K562 (cell line): ENCODE results near the gene TMEM121. TPM values are rescaled to one million over a fixed set of nuclear protein-coding genes. Genes with fewer than 3 reads are reported as not detected.

Source experiments
- ATAC-seq: fragments of 200-7000 bp; cut with Tn5 transposase; 3 replicates; pipeline ENCODE4 v1.9.1; 2020; ENCODE audit warnings: moderate library complexity
- BruUV-seq: library from RNA; stranded (reverse); fragments of 400-500 nt; replicated peaks from 2 replicates; lab custom pipeline; 2021; lab: Mats Ljungman, UMichigan
- CTCF ChIA-PET: fragments of 300-600 bp; formaldehyde crosslinking; extraction: SDS; loops from one replicate; lab custom pipeline; 2021; ENCODE audit warnings: low intra/inter-chr PET ratio; lab: Yijun Ruan, JAX
- POLR2A ChIA-PET: fragments of 300-600, 350-650 bp; sonication (Branson Sonifier 250); formaldehyde crosslinking; extraction: SDS; loops from one replicate; lab custom pipeline; 2021; ENCODE audit warnings: antibody characterized with exemption, inconsistent platforms; lab: Yijun Ruan, JAX
- DNase-seq, 4 experiments: peaks; one replicate each; pipeline versions ENCODE4 v3.0.0 to v3.0.0-alpha.2; 2011 to 2018; ENCODE audit warnings: low spot score in 3 of 4, mixed read lengths in 3 of 4; ENCODE audit errors: extremely low read depth in 1 of 4
- FAIRE-seq: peaks from 2 replicates; lab custom pipeline; 2011; peaks lifted over from hg19 to GRCh38; lab: Jason Lieb, UNC
- H2AFZ ChIP-seq: 2 replicates; pipeline ENCODE4 v1.6.0; 2011; ENCODE audit warnings: low read depth, low read length, control low read depth, inconsistent platforms
- H3K27ac ChIP-seq: fragments of 200-600 bp; 3 replicates; pipeline ENCODE4 v1.8.0; 2011; ENCODE audit warnings: low read depth, mild to moderate bottlenecking, control low read depth, inconsistent platforms, low read length, moderate library complexity, mixed read lengths; ENCODE audit errors: extremely low read depth
- H3K27me3 ChIP-seq, 2 experiments: fragments of 300-600 bp in 1 of 2; 2 replicates in 1 of 2; 3 replicates in 1 of 2; pipeline versions ENCODE4 v1.6.0 to v1.8.0; 2011; ENCODE audit warnings: inconsistent platforms in 2 of 2, low read length in 2 of 2, mild to moderate bottlenecking in 1 of 2, mixed read lengths in 1 of 2, moderate library complexity in 1 of 2; ENCODE audit not compliant: control insufficient read depth in 2 of 2, insufficient read depth in 2 of 2
- H3K36me3 ChIP-seq: fragments of 300-600 bp; 3 replicates; pipeline ENCODE4 v1.8.0; 2011; ENCODE audit warnings: mild to moderate bottlenecking, low read length, inconsistent platforms; ENCODE audit not compliant: control insufficient read depth, insufficient read depth
- H3K4me1 ChIP-seq, 2 experiments: fragments of 200-600 bp in 1 of 2; replicated peaks in 1 of 2; 2 replicates in 1 of 2; 3 replicates in 1 of 2; pipeline versions ENCODE4 v1.5.1 to v1.8.0; 2011; ENCODE audit warnings: inconsistent platforms in 2 of 2, low read length in 2 of 2, mild to moderate bottlenecking in 1 of 2, mixed read lengths in 1 of 2, moderate library complexity in 1 of 2; ENCODE audit not compliant: control insufficient read depth in 2 of 2, insufficient read depth in 2 of 2
- H3K4me2 ChIP-seq: 2 replicates; pipeline ENCODE4 v1.6.1; 2011; ENCODE audit warnings: low read length, control low read depth, inconsistent platforms, mixed read lengths; ENCODE audit not compliant: insufficient read depth
- H3K4me3 ChIP-seq: fragments of 200-600 bp; sonication (generic), shearing (Covaris generic); 2 replicates; pipeline ENCODE4 v1.5.1; 2016; ENCODE audit warnings: control low read depth, inconsistent platforms
- H3K79me2 ChIP-seq: fragments of 200-600 bp; 3 replicates; pipeline ENCODE4 v1.8.0; 2011; ENCODE audit warnings: low read length, inconsistent platforms; ENCODE audit not compliant: control insufficient read depth, insufficient read depth
- H3K9ac ChIP-seq, 2 experiments: 2 replicates each; pipeline versions ENCODE4 v1.6.0 to v1.6.1; 2011; ENCODE audit warnings: low read depth in 2 of 2, low read length in 2 of 2, control low read depth in 1 of 2, inconsistent platforms in 1 of 2, mild to moderate bottlenecking in 1 of 2, mixed read lengths in 1 of 2; ENCODE audit not compliant: insufficient read depth in 1 of 2
- H3K9me1 ChIP-seq: one replicate; pipeline ENCODE4 v1.6.0; 2011; ENCODE audit warnings: inconsistent platforms, mild to moderate bottlenecking, low read length, moderate library complexity; ENCODE audit not compliant: control insufficient read depth, insufficient read depth
- H3K9me3 ChIP-seq: replicated peaks from 2 replicates; pipeline ENCODE4 v1.5.1; 2011; ENCODE audit warnings: low read depth, low read length, inconsistent platforms; ENCODE audit not compliant: control insufficient read depth, insufficient read depth
- H4K20me1 ChIP-seq: replicated peaks from 2 replicates; pipeline ENCODE4 v1.6.1; 2011; ENCODE audit warnings: low read length, inconsistent platforms, mixed read lengths; ENCODE audit not compliant: control insufficient read depth, insufficient read depth
- KAT7 ChIP-seq: sonication (generic); formaldehyde crosslinking; IDR thresholded peaks from 2 replicates; pipeline ENCODE4 v1.8.0; 2022; ENCODE audit warnings: missing genetic modification reagents, mild to moderate bottlenecking, borderline replicate concordance
- KDM5B ChIP-seq: fragments of 200-600 bp; sonication (generic); IDR thresholded peaks from 2 replicates; pipeline ENCODE4 v1.6.1; 2012; ENCODE audit warnings: low read depth, mild to moderate bottlenecking, moderate library complexity, low read length, control low read depth, inconsistent platforms; ENCODE audit not compliant: insufficient replicate concordance
- RBFOX2 ChIP-seq: fragments of 200-400 bp; formaldehyde crosslinking; IDR thresholded peaks from 2 replicates; pipeline ENCODE4 v1.6.1; 2017; ENCODE audit warnings: low read depth, mild to moderate bottlenecking, low read length, moderate library complexity
- STAT5B ChIP-seq: fragments of 250-450 bp; sonication (Bioruptor Pico); IDR thresholded peaks from 2 replicates; pipeline ENCODE4 v1.8.0; 2021; ENCODE audit warnings: mild to moderate bottlenecking, inconsistent platforms
- XRCC5 ChIP-seq: fragments of 200-400 bp; formaldehyde crosslinking; IDR thresholded peaks from 2 replicates; pipeline ENCODE4 v1.6.1; 2017; ENCODE audit warnings: low read depth, mild to moderate bottlenecking, low read length
- ZFP36 ChIP-seq: fragments of 150-350 bp; IDR thresholded peaks from 2 replicates; pipeline ENCODE4 v1.6.1; 2018; ENCODE audit warnings: low read length, low read depth; ENCODE audit not compliant: partially characterized antibody
- WGBS: fragments of 100-300 bp; shearing (Covaris generic); methylation state at CpG from one replicate; pipeline ENCODE4 v1.1.6; 2016; ENCODE audit warnings: low coverage, mixed read lengths; ENCODE audit not compliant: insufficient coverage; ENCODE audit errors: missing lambda C conversion rate; 5-methylcytosine and 5-hydroxymethylcytosine counted together
- in situ Hi-C: fragments of 300-500 bp; cut with MboI; formaldehyde crosslinking; loops from 4 replicates; pipeline ENCODE4 v1.15.0; 2018; ENCODE audit warnings: inconsistent platforms, mixed read lengths
- intact Hi-C: fragments of 100-400 bp; cut with micrococcal nuclease; formaldehyde crosslinking; loops from 2 replicates; pipeline ENCODE4 v1.14.2; 2022
- polyA plus RNA-seq, 8 experiments: library from polyadenylated mRNA; depleted of rRNA in 4 of 8; stranded (reverse) in 5 of 8; unstranded in 3 of 8; fragments of >200 nt; fragmentation: Nextera tagmentation in 2 of 8; fragmentation: Illumina TruSeq in 1 of 8; extraction: Ambion mirVana in 2 of 8; extraction: Trizol in 1 of 8; gene quantifications; 2 replicates each; pipeline versions ENCODE4 v1.2.1 to v1.2.3, GENCODE V29; 2011 to 2014; ENCODE audit warnings: inconsistent platforms in 1 of 8, missing spikeins in 1 of 8
- total RNA-seq, 7 experiments: library from RNA; depleted of rRNA in 6 of 7; stranded (reverse); fragments of >200 nt in 6 of 7; fragmentation: Illumina TruSeq in 2 of 7; extraction: Trizol in 2 of 7; gene quantifications; 2 replicates each; pipeline versions ENCODE4 v1.2.1 to v1.2.3, GENCODE V29; 2011 to 2021; ENCODE audit warnings: low replicate concordance in 1 of 7

Gene TMEM121
- total and polyA plus RNA-seq, 9 of the 15 experiments (the other 6 are each of a cell fraction or from before 2014, with no cell fraction given): 0.31 to 0.36 TPM; not detected in 7

DNA sequence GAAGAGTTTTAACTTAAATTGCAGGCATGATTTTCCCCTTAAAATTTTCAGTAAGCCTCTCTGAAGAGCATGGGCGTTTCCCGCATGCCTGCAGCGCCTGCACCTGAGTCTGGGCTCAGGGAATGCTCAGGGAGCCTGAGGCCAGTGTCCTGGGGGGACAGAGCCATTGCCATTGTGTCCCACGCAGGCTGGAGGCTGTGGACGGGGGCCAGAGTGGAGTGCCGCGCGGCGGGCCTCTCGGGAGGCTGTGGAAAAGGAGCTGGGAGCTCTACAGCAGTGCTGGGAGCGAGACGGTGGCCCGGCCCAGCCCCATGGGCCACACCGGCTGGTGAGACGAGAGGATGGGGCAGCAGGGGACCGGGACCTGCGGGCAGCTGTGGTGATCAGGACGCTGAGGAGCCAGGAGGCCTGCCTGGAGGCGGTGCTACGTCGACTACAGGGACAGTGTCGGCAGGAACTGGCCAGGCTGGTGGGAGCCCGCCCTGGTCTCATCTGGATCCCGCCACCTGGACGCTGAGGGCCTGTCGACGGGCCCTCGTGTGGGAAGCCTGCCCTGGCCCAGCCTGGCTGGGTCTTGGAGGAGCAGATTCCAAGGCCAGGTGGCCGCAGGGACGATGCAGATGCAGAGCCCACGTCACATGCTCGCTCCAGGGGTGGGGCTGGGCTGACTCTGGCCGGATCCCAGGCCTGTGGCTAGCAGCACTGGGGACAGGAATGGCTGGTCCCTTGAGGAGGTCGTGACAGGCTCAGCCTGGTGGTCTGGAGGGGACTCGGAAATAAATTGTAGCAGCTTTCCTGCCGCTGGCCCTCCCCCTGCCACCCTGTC is 27.7 kb upstream of the TMEM121 start:
- H3K4me2 ChIP-seq: no peak overlapping the region
- no peak overlapping the region; a peak in 1 of 4 replicates for H3K9ac ChIP-seq
- H3K4me1 ChIP-seq: peaks cover 0 to 61% of the 10 kb centered on the region in 2 experiments; a peak in 2 of 5 replicates
- no TSS peak for BruUV-seq
- H3K79me2 ChIP-seq: no peaks in the 10 kb centered on the region
- no peaks in the 10 kb centered on the region for H3K9me1 ChIP-seq
- CTCF ChIA-PET: no interaction called here
- H3K4me3 ChIP-seq: no peak overlapping the region
- 86% methylated on average over 11 of the region's 36 CpGs for WGBS
- H3K27ac ChIP-seq: no peak overlapping the region
- no peak for ATAC-seq
- no peaks in the 10 kb centered on the region for H3K27me3 ChIP-seq
- no peaks in the 10 kb centered on the region for H4K20me1 ChIP-seq
- intact Hi-C loops: no loop called here
- TF ChIP-seq STAT5B (CRISPR knock-in tag) (no peak), KAT7 (no peak), ZFP36 (peak; percentile 85), KDM5B (no peak), RBFOX2 (0 out of 2 replicates have a peak, but pooled peaks have one; percentile 6), XRCC5 (no peak)
- in situ Hi-C loops: no loop called here
- POLR2A ChIA-PET: interaction anchor here (0.7 kb wide), 1 partner anchor 431 kb away, joined by 3 read pairs; no protein-coding TSS in a partner anchor
- H2AFZ ChIP-seq: no peak overlapping the region
- no peak for FAIRE-seq
- H3K36me3 ChIP-seq: no peaks in the 10 kb centered on the region
- H3K9me3 ChIP-seq: no peaks in the 10 kb centered on the region
- DNase-seq: no peak
